Endothelial cell of umbilical vein (primary cell): Measurements from ENCODE around the gene BOD1L1. TPM values are rescaled to one million over a fixed set of nuclear protein-coding genes. Genes with fewer than 3 reads are reported as not detected.
A peak's percentile ranks its signal among the peaks of the same experiment; 100 is the strongest.

Experiments used
- BruUV-seq: library from RNA; stranded (reverse); fragments of 400-500 nt; replicated peaks from 2 replicates; lab custom pipeline; 2021; lab: Mats Ljungman, UMichigan
- CTCF ChIA-PET: fragments of 300-600, 350-600 bp; sonication (Branson Sonifier 250); formaldehyde crosslinking; loops from one replicate; lab custom pipeline; 2021; ENCODE audit warnings: antibody characterized with exemption, inconsistent platforms; lab: Charles Lee
- POLR2A ChIA-PET: fragments of 300-600, 350-600 bp; sonication (Branson Sonifier 250); formaldehyde crosslinking; loops from one replicate; lab custom pipeline; 2021; ENCODE audit warnings: antibody characterized with exemption, inconsistent platforms; lab: Charles Lee
- DNase-seq: peaks from one replicate; pipeline ENCODE4 v3.0.0-alpha.2; 2011; ENCODE audit warnings: low read depth, low spot score
- FAIRE-seq: peaks from 2 replicates; lab custom pipeline; 2011; peaks lifted over from hg19 to GRCh38; lab: Jason Lieb, UNC
- H2AFZ ChIP-seq: 2 replicates; pipeline ENCODE4 v1.6.0; 2012; ENCODE audit warnings: low read depth, low read length, control low read depth, inconsistent platforms
- H3K27ac ChIP-seq: 2 replicates; pipeline ENCODE4 v1.5.1; 2011; ENCODE audit warnings: low read depth, mild to moderate bottlenecking, control low read depth, low read length, moderate library complexity; ENCODE audit not compliant: insufficient read depth
- H3K27me3 ChIP-seq, 2 experiments: 2 replicates each; pipeline versions ENCODE4 v1.6.0 to v1.6.1; 2011; ENCODE audit warnings: low read length in 2 of 2, mixed read lengths in 1 of 2; ENCODE audit not compliant: control insufficient read depth in 2 of 2, insufficient read depth in 2 of 2
- H3K36me3 ChIP-seq, 2 experiments: 2 replicates in 1 of 2; 3 replicates in 1 of 2; pipeline ENCODE4 v1.5.1; 2011; ENCODE audit warnings: low read length in 2 of 2, mild to moderate bottlenecking in 1 of 2, moderate library complexity in 1 of 2; ENCODE audit not compliant: control insufficient read depth in 2 of 2, insufficient read depth in 2 of 2; ENCODE audit errors: extremely low read depth in 1 of 2
- H3K4me1 ChIP-seq: 3 replicates; pipeline ENCODE4 v1.5.1; 2011; ENCODE audit warnings: mild to moderate bottlenecking, low read length; ENCODE audit not compliant: control insufficient read depth, insufficient read depth; ENCODE audit errors: extremely low read depth
- H3K4me2 ChIP-seq: 2 replicates; pipeline ENCODE4 v1.6.1; 2011; ENCODE audit warnings: low read length, control low read depth, mixed read lengths; ENCODE audit not compliant: insufficient read depth
- H3K4me3 ChIP-seq, 3 experiments: fragments of 200-600 bp in 1 of 3; sonication (generic), shearing (Covaris generic) in 1 of 3; replicated peaks in 1 of 3; 2 replicates each; pipeline ENCODE4 v1.5.1; 2011 to 2016; ENCODE audit warnings: control low read depth in 3 of 3, low read length in 3 of 3, mild to moderate bottlenecking in 2 of 3, inconsistent platforms in 1 of 3, low read depth in 1 of 3, moderate library complexity in 1 of 3; ENCODE audit not compliant: insufficient read depth in 1 of 3
- H3K79me2 ChIP-seq: 2 replicates; pipeline ENCODE4 v1.6.0; 2012; ENCODE audit warnings: low read length, inconsistent platforms; ENCODE audit not compliant: control insufficient read depth, insufficient read depth
- H3K9ac ChIP-seq: replicated peaks from 2 replicates; pipeline ENCODE3; 2011; ENCODE audit warnings: low read length, control low read depth; ENCODE audit not compliant: insufficient read depth; ENCODE audit errors: extremely low read depth
- H3K9me1 ChIP-seq: replicated peaks from 3 replicates; pipeline ENCODE4 v1.6.0; 2011; ENCODE audit warnings: mild to moderate bottlenecking, low read length; ENCODE audit not compliant: control insufficient read depth, insufficient read depth; ENCODE audit errors: extremely low read depth
- H3K9me3 ChIP-seq: replicated peaks from 2 replicates; pipeline ENCODE4 v1.5.1; 2012; ENCODE audit warnings: low read length, inconsistent platforms; ENCODE audit not compliant: control insufficient read depth, insufficient read depth
- H4K20me1 ChIP-seq: replicated peaks from 2 replicates; pipeline ENCODE3; 2011; ENCODE audit warnings: mild to moderate bottlenecking, low read length; ENCODE audit not compliant: control insufficient read depth, insufficient read depth; ENCODE audit errors: extremely low read depth
- CTCF ChIP-seq, 2 donors: IDR thresholded peaks; 1 replicate in 1 of 2; 2 replicates in 1 of 2; pipeline ENCODE4 v1.5.1; 2011; ENCODE audit warnings: low read length in 2 of 2, mild to moderate bottlenecking in 2 of 2, moderate library complexity in 2 of 2, control low read depth in 1 of 2, inconsistent platforms in 1 of 2, low read depth in 1 of 2; ENCODE audit not compliant: insufficient read depth in 1 of 2; ENCODE audit errors: extremely low read depth in 1 of 2
- EZH2 ChIP-seq: IDR thresholded peaks from 2 replicates; pipeline ENCODE4 v1.6.1; 2012; ENCODE audit warnings: borderline replicate concordance, low read depth, mild to moderate bottlenecking, moderate library complexity, low read length, inconsistent platforms; ENCODE audit not compliant: severe bottlenecking
- FOS ChIP-seq: IDR thresholded peaks from 2 replicates; pipeline ENCODE4 v1.6.1; 2011; ENCODE audit warnings: mild to moderate bottlenecking, low read length, moderate library complexity, borderline replicate concordance; ENCODE audit not compliant: insufficient read depth
- GATA2 ChIP-seq: IDR thresholded peaks from 2 replicates; pipeline ENCODE4 v1.7.0; 2011; ENCODE audit warnings: low read depth, mild to moderate bottlenecking, moderate library complexity, mixed read lengths, low read length; ENCODE audit not compliant: insufficient read length, insufficient read depth
- JUN ChIP-seq: IDR thresholded peaks from 2 replicates; pipeline ENCODE4 v1.6.1; 2011; ENCODE audit warnings: borderline replicate concordance, low read depth; ENCODE audit not compliant: insufficient read length, insufficient read depth
- MYC ChIP-seq: IDR thresholded peaks from one replicate; pipeline ENCODE4 v1.6.1; 2011; ENCODE audit warnings: mild to moderate bottlenecking, low read depth, low read length
- dilution Hi-C: fragments of 300-500 bp; cut with MboI; formaldehyde crosslinking; loops from one replicate; pipeline ENCODE4 v1.15.0; 2019; ENCODE audit warnings: low sequenced_read_pairs; ENCODE audit not compliant: extremely low pct_ligation_motif_present
- intact Hi-C: fragments of 100-400 bp; cut with micrococcal nuclease; formaldehyde crosslinking; loops from one replicate; pipeline ENCODE4 v1.10.0; 2022
- polyA plus RNA-seq, 4 experiments: library from polyadenylated mRNA; depleted of rRNA in 3 of 4; stranded (reverse) in 3 of 4; unstranded in 1 of 4; fragments of >200 nt; gene quantifications; 2 replicates each; pipeline versions ENCODE4 v1.2.1 to v1.2.3, GENCODE V29; 2011 to 2012; ENCODE audit warnings: missing spikeins in 1 of 4
- total RNA-seq: library from RNA; stranded (reverse); gene quantifications from 2 replicates; pipeline ENCODE4 v1.2.3, GENCODE V29; 2021

Gene BOD1L1
- total and polyA plus RNA-seq, 2 donors (not counting 3 experiments of a cell fraction or from before 2014, with no cell fraction given): 5.2 to 31.2 TPM

- Histone ChIP-seq H3K4me3 (no peak overlapping the region), H3K36me3 (no peaks in the 10 kb centered on the region), H3K9ac (no peak overlapping the region), H3K27ac (no peak overlapping the region), H3K4me1 (no peaks in the 10 kb centered on the region), H3K27me3 (peaks cover 96 to 97% of the 10 kb centered on the region in 2 experiments), H3K9me3 (peaks cover 7% of the 10 kb centered on the region), H3K9me1 (no peaks in the 10 kb centered on the region), H3K4me2 (no peak overlapping the region), H2AFZ (no peak overlapping the region), H3K79me2 (no peaks in the 10 kb centered on the region), H4K20me1 (no peaks in the 10 kb centered on the region)
- FAIRE-seq: no peak
- ChIA-PET CTCF (interaction anchor here (0.8 to 1.1 kb wide), 2 partner anchors 16 to 20 kb away, joined by 3 read pairs; partner anchors contain the start of gene NKX3-2), POLR2A (no interaction called here)
- dilution Hi-C loops: no loop called here
- no peak for DNase-seq
- BruUV-seq: no TSS peak
- TF ChIP-seq MYC (no peak), JUN (no peak)
- intact Hi-C loops: no loop called here
Observed at GRCh38 chr4:13527981-13528820, 99.3 kb downstream of the BOD1L1 start.

- H3K27ac ChIP-seq: no peak overlapping the region
- ChIA-PET CTCF (interaction anchor here (1.1 kb wide), 1 partner anchor 16 kb away, joined by 3 read pairs; the partner anchor contains the start of gene NKX3-2), POLR2A (no interaction called here)
- H3K9ac ChIP-seq: no peak overlapping the region
- H3K4me2 ChIP-seq: no peak overlapping the region
- H3K79me2 ChIP-seq: no peaks in the 10 kb centered on the region
- BruUV-seq: no TSS peak
- H2AFZ ChIP-seq: no peak overlapping the region
- H3K4me1 ChIP-seq: no peaks in the 10 kb centered on the region
- dilution Hi-C loops: no loop called here
- H3K9me1 ChIP-seq: no peaks in the 10 kb centered on the region
- no peak overlapping the region for H3K4me3 ChIP-seq
- H4K20me1 ChIP-seq: no peaks in the 10 kb centered on the region
- FAIRE-seq (no peak), DNase-seq (no peak)
- intact Hi-C loops: no loop called here
- no peaks in the 10 kb centered on the region for H3K36me3 ChIP-seq
- H3K27me3 ChIP-seq: peaks cover 96 to 97% of the 10 kb centered on the region in 2 experiments
- TF ChIP-seq MYC (no peak), JUN (no peak), FOS (no peak), EZH2 (peak; percentile 93), GATA2 (no peak), CTCF (IDR thresholded peaks at IDR 0.05; ENCODE audit: extremely low read depth in 1 of 2, insufficient read depth in 1 of 2, low read depth in 1 of 2, low read length in 2 of 2) (no peak)
- H3K9me3 ChIP-seq: peaks cover 7% of the 10 kb centered on the region
Observed at GRCh38 chr4:13527192-13527980, 100.1 kb downstream of the BOD1L1 start.
